T-cell (primary cell): ENCODE data around the gene MRPS14. TPM values are rescaled to one million over a fixed set of nuclear protein-coding genes. Genes with fewer than 3 reads are reported as not detected.

Experiments used
- ATAC-seq, 4 experiments: fragments of 200-7000 bp in 3 of 4; fragments of 150-1000 bp in 1 of 4; cut with Tn5 transposase; replicated peaks in 1 of 4; 1 replicate in 3 of 4; 2 replicates in 1 of 4; pipeline ENCODE4 v1.10.0; 2021; ENCODE audit warnings: moderate library complexity in 3 of 4, mild to moderate bottlenecking in 2 of 4, moderate number of reproducible peaks in 1 of 4
- CTCF ChIA-PET, 2 donors: fragments of 300-600 bp; sonication (Branson Sonifier 250); formaldehyde crosslinking; loops; one replicate each; lab custom pipeline; 2022; ENCODE audit warnings: antibody characterized with exemption in 2 of 2; lab: Charles Lee
- POLR2A ChIA-PET, 2 donors: fragments of 300-600 bp; sonication (Branson Sonifier 250); formaldehyde crosslinking; loops; one replicate each; lab custom pipeline; 2022; ENCODE audit warnings: antibody characterized with exemption in 2 of 2; lab: Charles Lee
- DNase-seq, 35 experiments: peaks; one replicate each; pipeline versions ENCODE4 v3.0.0 to v3.0.0-alpha.2; 2013 to 2023
- H3K27ac ChIP-seq: one replicate; pipeline ENCODE4 v1.5.1; 2013; ENCODE audit warnings: low read length
- H3K27me3 ChIP-seq, 2 experiments: replicated peaks in 1 of 2; 1 replicate in 1 of 2; 2 replicates in 1 of 2; pipeline versions ENCODE4 v1.6.1 to v1.7.0; 2013; ENCODE audit warnings: low read length in 1 of 2, mixed read lengths in 1 of 2; ENCODE audit not compliant: control insufficient read depth in 2 of 2, insufficient read depth in 2 of 2; ENCODE audit errors: extremely low read depth in 1 of 2
- H3K36me3 ChIP-seq, 2 donors: 1 replicate in 1 of 2; 2 replicates in 1 of 2; pipeline versions ENCODE4 v1.6.1 to v1.7.0; 2013; ENCODE audit warnings: low read length in 1 of 2; ENCODE audit not compliant: control insufficient read depth in 2 of 2, insufficient read depth in 1 of 2; ENCODE audit errors: extremely low read depth in 1 of 2
- H3K4me1 ChIP-seq, 2 experiments: 1 replicate in 1 of 2; 2 replicates in 1 of 2; pipeline versions ENCODE4 v1.6.1 to v1.7.0; 2013; ENCODE audit warnings: low read length in 2 of 2, mixed read lengths in 1 of 2; ENCODE audit not compliant: insufficient read depth in 2 of 2, control insufficient read depth in 1 of 2; ENCODE audit errors: extremely low read depth in 1 of 2
- H3K4me3 ChIP-seq, 2 donors: 1 replicate in 1 of 2; 2 replicates in 1 of 2; pipeline versions ENCODE4 v1.5.1 to v1.7.0; 2013; ENCODE audit warnings: mild to moderate bottlenecking in 2 of 2, low read length in 1 of 2, moderate library complexity in 1 of 2; ENCODE audit not compliant: control insufficient read depth in 1 of 2; ENCODE audit errors: extremely low read depth in 1 of 2
- H3K9me3 ChIP-seq: 2 replicates; pipeline ENCODE4 v1.7.0; 2013
- H3K27ac Mint-ChIP-seq, 2 donors: one replicate each; pipeline ENCODE4 v1.8.0; 2020 to 2021; ENCODE audit warnings: mild to moderate bottlenecking in 2 of 2, mixed read lengths in 2 of 2
- H3K27me3 Mint-ChIP-seq, 2 donors: one replicate each; pipeline ENCODE4 v1.8.0; 2021 to 2022; ENCODE audit warnings: mixed read lengths in 2 of 2
- H3K36me3 Mint-ChIP-seq: one replicate; pipeline ENCODE4 v1.8.0; 2021; ENCODE audit warnings: mixed read lengths
- H3K4me1 Mint-ChIP-seq, 3 donors: one replicate each; pipeline ENCODE4 v1.8.0; 2020 to 2022; ENCODE audit warnings: mixed read lengths in 3 of 3, mild to moderate bottlenecking in 1 of 3
- H3K4me3 Mint-ChIP-seq, 3 donors: one replicate each; pipeline ENCODE4 v1.8.0; 2020 to 2022; ENCODE audit warnings: mild to moderate bottlenecking in 3 of 3, mixed read lengths in 3 of 3, moderate library complexity in 3 of 3
- H3K9me3 Mint-ChIP-seq, 3 donors: one replicate each; pipeline ENCODE4 v1.8.0; 2020 to 2022; ENCODE audit warnings: mixed read lengths in 3 of 3
- WGBS: methylation state at CpG from one replicate; pipeline ENCODE4 v1.1.5; 2013; ENCODE audit warnings: missing lambda C conversion rate; ENCODE audit not compliant: insufficient coverage; 5-methylcytosine and 5-hydroxymethylcytosine counted together
- total RNA-seq, 35 experiments: library from RNA in 6 of 35; stranded (reverse) in 6 of 35; fragments of 120-200 nt in 1 of 35; gene quantifications; one replicate each; pipeline versions ENCODE4 v1.2.1 to v1.2.4 and lab custom pipeline; 2013 to 2026

The MRPS14 gene
- total RNA-seq, 5 donors from 2014 or later (not counting 1 experiment from before 2014, with no cell fraction given) = 14.3 to 28.8 (median 25.8) TPM

DNA sequence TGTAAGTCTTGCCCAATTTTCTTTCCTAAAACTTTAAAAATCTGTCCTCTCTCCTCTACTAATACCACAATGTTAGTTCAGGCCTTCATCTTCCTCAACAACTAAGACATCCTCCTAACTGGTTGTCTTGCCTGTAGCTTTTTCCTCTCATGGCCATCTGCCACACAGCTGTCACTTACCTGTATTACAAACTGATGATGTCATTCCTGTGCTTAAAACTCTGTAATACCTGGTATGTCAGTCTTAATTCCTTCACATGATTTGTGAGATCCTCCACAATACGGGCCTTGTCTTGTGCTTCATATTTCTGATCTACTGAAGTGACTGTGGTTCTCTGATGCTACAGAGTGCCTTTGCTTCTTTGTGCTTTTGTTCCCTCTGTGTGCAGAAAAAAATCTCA is 9.8 kb downstream of the MRPS14 start:
- Histone ChIP-seq H3K4me3 (no peak overlapping the region), H3K36me3 (peaks cover 18 to 75% of the 10 kb centered on the region in 2 donors), H3K27ac (no peak overlapping the region), H3K4me1 (no peaks in the 10 kb centered on the region), H3K27me3 (no peaks in the 10 kb centered on the region), H3K9me3 (no peaks in the 10 kb centered on the region)
- H3K4me1 Mint-ChIP-seq = peaks cover 5 to 15% (median 11%) of the 10 kb centered on the region in 3 donors
- POLR2A ChIA-PET = no interaction called here
- no CpG with 5 or more reads among the region's 1 CpG for whole genome bisulfite sequencing
- peak overlapping the region in 1 of 2 donors; percentile 45 for H3K27ac Mint-ChIP-seq
- DNase-seq (no peak), ATAC-seq (no peak)
- H3K27me3 Mint-ChIP-seq = no peaks in the 10 kb centered on the region
- H3K4me3 Mint-ChIP-seq = no peak overlapping the region
- peaks cover 60% of the 10 kb centered on the region for H3K36me3 Mint-ChIP-seq
- CTCF ChIA-PET = no interaction called here
- H3K9me3 Mint-ChIP-seq = no peaks in the 10 kb centered on the region

DNA sequence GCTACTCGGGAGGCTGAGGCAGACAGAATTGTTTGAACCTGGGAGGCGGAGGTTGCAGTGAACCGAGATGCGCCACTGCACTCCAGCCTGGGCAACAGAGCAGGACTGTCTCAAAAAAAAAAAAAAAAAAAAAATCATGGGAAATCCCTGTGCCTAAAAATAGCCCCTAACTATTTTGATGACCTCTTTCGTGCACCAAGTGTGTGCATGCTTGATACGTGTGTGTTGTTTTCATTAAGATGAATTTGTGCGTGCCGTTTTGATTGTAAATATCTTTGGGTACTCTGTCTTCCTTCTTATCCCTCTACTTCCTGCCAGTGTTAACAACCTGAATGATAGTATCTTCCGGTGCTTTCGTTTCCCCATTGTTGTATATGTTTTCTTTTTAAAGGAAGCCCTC is 13.7 kb downstream of the MRPS14 start:
- no peaks in the 10 kb centered on the region for H3K9me3 Mint-ChIP-seq
- ATAC-seq (no peak), DNase-seq (no peak)
- peaks cover 53% of the 10 kb centered on the region for H3K36me3 Mint-ChIP-seq
- Histone ChIP-seq H3K27ac (no peak overlapping the region), H3K27me3 (no peaks in the 10 kb centered on the region), H3K36me3 (peaks cover 4 to 84% of the 10 kb centered on the region in 2 donors), H3K9me3 (no peaks in the 10 kb centered on the region), H3K4me3 (no peak overlapping the region), H3K4me1 (no peaks in the 10 kb centered on the region)
- no peak overlapping the region for H3K4me3 Mint-ChIP-seq
- WGBS = 93% methylated on average over 3 of the region's 10 CpGs
- H3K27ac Mint-ChIP-seq = peak overlapping the region in 1 of 2 donors; percentile 34
- peaks cover 19 to 22% (median 19%) of the 10 kb centered on the region in 3 donors for H3K4me1 Mint-ChIP-seq
- POLR2A ChIA-PET = no interaction called here
- CTCF ChIA-PET = interaction anchor here (0.6 to 0.7 kb wide), 3 partner anchors 116 to 190 kb away, joined by 3 to 6 read pairs (median 3); no protein-coding TSS in a partner anchor
- no peaks in the 10 kb centered on the region for H3K27me3 Mint-ChIP-seq

DNA sequence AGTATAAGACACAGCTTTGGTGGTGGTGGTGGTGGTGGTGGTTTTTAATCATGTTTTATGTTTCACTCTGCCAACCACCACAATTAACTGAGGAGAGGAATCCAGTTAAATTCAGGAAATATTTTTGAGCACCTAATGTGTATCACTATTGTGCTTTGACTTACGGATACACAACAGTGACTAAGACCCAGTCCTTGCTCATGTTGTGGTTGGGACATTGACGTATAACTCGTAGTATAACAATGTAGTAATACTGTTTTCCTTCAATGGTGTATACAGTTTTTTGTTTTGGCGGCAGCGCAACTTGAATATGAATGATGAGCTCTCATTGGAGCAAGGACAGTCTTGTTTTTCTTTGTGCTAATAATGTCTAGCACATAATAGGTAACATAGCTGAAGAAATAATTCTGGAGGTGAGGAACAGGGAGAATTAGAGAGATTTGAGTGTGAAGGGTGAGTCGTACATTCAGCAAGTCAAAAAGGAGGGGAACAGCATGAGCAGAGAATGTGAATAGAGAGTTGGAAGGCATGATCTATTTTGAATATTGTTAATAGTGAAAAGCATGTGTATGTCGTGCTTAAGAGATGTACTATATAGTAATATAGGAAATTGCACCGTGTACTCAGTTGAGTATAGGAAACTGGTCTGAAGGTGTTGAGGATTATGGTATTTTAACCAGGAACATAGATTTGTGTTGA is 18.0 kb downstream of the MRPS14 start:
- DNase-seq = no peak
- peaks cover 29% of the 10 kb centered on the region for H3K36me3 Mint-ChIP-seq
- CTCF ChIA-PET = interaction anchor here in 1 of 2 donors (0.9 kb wide), 1 partner anchor 24 kb away, joined by 4 read pairs; no protein-coding TSS in a partner anchor

DNA sequence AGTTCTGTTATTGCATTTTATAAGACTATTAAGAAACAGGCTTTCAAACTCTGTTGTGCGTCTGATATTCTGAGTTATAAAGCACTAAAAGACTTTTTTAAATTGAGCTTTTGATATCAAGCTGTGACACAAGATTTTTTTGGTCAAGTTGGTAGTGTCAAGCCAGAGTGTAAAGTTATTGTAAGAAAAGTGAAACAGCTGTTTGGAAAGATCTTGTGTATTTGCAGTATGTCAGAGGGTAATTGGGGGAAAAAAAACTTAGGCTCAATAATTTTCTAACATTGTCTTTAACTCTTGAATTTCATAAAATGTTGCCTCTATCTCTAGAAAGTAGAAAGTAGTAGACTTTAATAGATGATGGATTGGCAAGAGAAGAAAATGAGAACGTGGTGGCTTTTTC is 19.7 kb downstream of the MRPS14 start:
- peaks cover 52 to 60% (median 55%) of the 10 kb centered on the region in 3 donors for H3K4me1 Mint-ChIP-seq
- CTCF ChIA-PET = interaction anchor here in 1 of 2 donors (1.0 to 1.5 kb wide), 3 partner anchors 20 to 35 kb away, joined by 3 to 7 read pairs (median 3); partner anchors contain the start of gene MRPS14
- no peak overlapping the region for H3K27ac ChIP-seq

More for the DNA sequence above, 18.0 kb downstream of the MRPS14 start:
- no peak overlapping the region for H3K4me3 ChIP-seq
- H3K36me3 ChIP-seq = peaks cover 3 to 48% of the 10 kb centered on the region in 2 donors
- Mint-ChIP-seq H3K4me1 (peaks cover 58 to 60% (median 58%) of the 10 kb centered on the region in 3 donors), H3K27me3 (no peaks in the 10 kb centered on the region), H3K27ac (peak overlapping the region in 1 of 2 donors; percentile 50), H3K4me3 (peak overlapping the region in 1 of 3 donors; percentile 1), H3K9me3 (no peaks in the 10 kb centered on the region)
- H3K27me3 ChIP-seq = no peaks in the 10 kb centered on the region
- H3K27ac ChIP-seq = no peak overlapping the region
- no peak for ATAC-seq
- peaks cover 9 to 18% of the 10 kb centered on the region in 2 experiments for H3K4me1 ChIP-seq
- no peaks in the 10 kb centered on the region for H3K9me3 ChIP-seq
- POLR2A ChIA-PET = interaction anchor here in 1 of 2 donors (0.6 kb wide), 2 partner anchors 17 to 98 kb away, joined by 3 to 4 read pairs; no protein-coding TSS in a partner anchor
- WGBS = 88% methylated on average over 8 of the region's 8 CpGs

DNA sequence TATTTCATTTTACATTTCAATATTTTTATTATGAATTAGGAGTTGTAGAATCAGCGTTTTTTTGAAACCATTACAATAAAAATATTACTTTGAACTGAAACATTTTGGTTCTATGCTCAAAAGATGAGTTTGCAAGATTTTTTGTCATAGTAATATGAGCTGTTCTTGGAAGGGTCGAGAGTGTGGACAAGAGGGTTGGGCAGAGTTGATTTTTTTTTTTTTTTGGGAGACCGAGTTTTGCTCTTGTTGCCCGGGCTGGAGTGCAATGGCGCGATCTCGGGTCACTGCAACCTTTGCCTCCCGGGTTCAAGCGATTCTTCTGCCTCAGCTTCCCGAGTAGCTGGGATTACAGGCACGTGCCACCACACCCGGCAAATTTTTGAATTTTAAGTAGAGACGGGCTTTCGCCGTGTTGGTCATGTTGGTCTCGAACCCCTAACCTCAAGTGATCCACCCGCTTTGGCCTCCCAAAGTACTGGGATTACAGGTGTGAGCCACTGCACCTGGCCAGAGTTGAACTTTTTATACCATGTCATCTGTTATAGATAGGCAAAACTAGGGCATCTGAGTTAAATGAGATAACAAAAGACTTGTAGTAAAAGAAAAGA is 20.2 kb downstream of the MRPS14 start:
- H3K36me3 Mint-ChIP-seq = peaks cover 17% of the 10 kb centered on the region
- POLR2A ChIA-PET = interaction anchor here in 1 of 2 donors (1.8 kb wide), 1 partner anchor 203 kb away, joined by 9 read pairs; no protein-coding TSS in a partner anchor
- peaks cover 0 to 32% of the 10 kb centered on the region in 2 donors for H3K36me3 ChIP-seq
- H3K9me3 Mint-ChIP-seq = no peaks in the 10 kb centered on the region
- peaks cover 21 to 22% of the 10 kb centered on the region in 2 experiments for H3K4me1 ChIP-seq
- peak overlapping the region in 2 of 3 donors; percentile 2 to 31 for H3K4me3 Mint-ChIP-seq
- no peak overlapping the region for H3K27ac ChIP-seq
- CTCF ChIA-PET = interaction anchor here in 1 of 2 donors (0.6 to 1.5 kb wide), 3 partner anchors 20 to 1400 kb away, joined by 3 read pairs; partner anchors contain the start of genes MRPS14 and SLC9C2
- ATAC-seq (no peak), DNase-seq (no peak)
- H3K4me3 ChIP-seq = no peak overlapping the region
- WGBS = 83% methylated on average over 10 of the region's 17 CpGs
- H3K4me1 Mint-ChIP-seq = peaks cover 52 to 58% (median 54%) of the 10 kb centered on the region in 3 donors
- peak overlapping the region; percentile 62 to 68 for H3K27ac Mint-ChIP-seq
- H3K27me3 Mint-ChIP-seq = no peaks in the 10 kb centered on the region
- H3K27me3 ChIP-seq = no peaks in the 10 kb centered on the region
- H3K9me3 ChIP-seq = no peaks in the 10 kb centered on the region

More for the DNA sequence above, 19.7 kb downstream of the MRPS14 start:
- Mint-ChIP-seq H3K27me3 (no peaks in the 10 kb centered on the region), H3K4me3 (peak overlapping the region in 2 of 3 donors; percentile 31 to 37), H3K9me3 (no peaks in the 10 kb centered on the region), H3K27ac (peak overlapping the region; percentile 62 to 68), H3K36me3 (peaks cover 20% of the 10 kb centered on the region)
- POLR2A ChIA-PET = interaction anchor here in 1 of 2 donors (1.8 kb wide), 1 partner anchor 204 kb away, joined by 9 read pairs; no protein-coding TSS in a partner anchor
- 57% methylated on average over 1 of the region's 2 CpGs for WGBS
- Histone ChIP-seq H3K9me3 (no peaks in the 10 kb centered on the region), H3K4me3 (no peak overlapping the region), H3K4me1 (peaks cover 16 to 20% of the 10 kb centered on the region in 2 experiments), H3K36me3 (peaks cover 0 to 37% of the 10 kb centered on the region in 2 donors), H3K27me3 (no peaks in the 10 kb centered on the region)
- DNase-seq = no peak
- no peak for ATAC-seq
